Effector memory CD4-positive, alpha-beta T cell (primary cell): Measurements from ENCODE around the gene ALKBH5.

ENCODE experiments used
- DNase-seq, 3 donors: peaks; one replicate each; pipeline ENCODE4 v3.0.0-alpha.2; 2020
- H3K27ac ChIP-seq: 2 replicates; pipeline ENCODE4 v1.7.0; 2013; ENCODE audit warnings: mild to moderate bottlenecking, low read length, moderate library complexity; ENCODE audit not compliant: insufficient read depth, poor library complexity, severe bottlenecking
- H3K27me3 ChIP-seq: replicated peaks from 2 replicates; pipeline ENCODE4 v1.7.0; 2013; ENCODE audit warnings: mild to moderate bottlenecking, low read length; ENCODE audit not compliant: insufficient read depth, control insufficient read depth, poor library complexity, severe bottlenecking
- H3K36me3 ChIP-seq: 2 replicates; pipeline ENCODE4 v1.7.0; 2013; ENCODE audit warnings: mild to moderate bottlenecking, low read length, moderate library complexity; ENCODE audit not compliant: control insufficient read depth, insufficient read depth
- H3K4me1 ChIP-seq: 2 replicates; pipeline ENCODE4 v1.7.0; 2013; ENCODE audit warnings: low read length, mild to moderate bottlenecking; ENCODE audit not compliant: control insufficient read depth, insufficient read depth, poor library complexity, severe bottlenecking
- H3K4me3 ChIP-seq: 2 replicates; pipeline ENCODE4 v1.7.0; 2013; ENCODE audit warnings: low read length, low read depth, mild to moderate bottlenecking; ENCODE audit not compliant: insufficient read depth, poor library complexity, severe bottlenecking
- H3K9me3 ChIP-seq: 2 replicates; pipeline ENCODE4 v1.7.0; 2013; ENCODE audit warnings: mild to moderate bottlenecking, low read length, moderate library complexity; ENCODE audit not compliant: control insufficient read depth

ALKBH5 gene

DNA sequence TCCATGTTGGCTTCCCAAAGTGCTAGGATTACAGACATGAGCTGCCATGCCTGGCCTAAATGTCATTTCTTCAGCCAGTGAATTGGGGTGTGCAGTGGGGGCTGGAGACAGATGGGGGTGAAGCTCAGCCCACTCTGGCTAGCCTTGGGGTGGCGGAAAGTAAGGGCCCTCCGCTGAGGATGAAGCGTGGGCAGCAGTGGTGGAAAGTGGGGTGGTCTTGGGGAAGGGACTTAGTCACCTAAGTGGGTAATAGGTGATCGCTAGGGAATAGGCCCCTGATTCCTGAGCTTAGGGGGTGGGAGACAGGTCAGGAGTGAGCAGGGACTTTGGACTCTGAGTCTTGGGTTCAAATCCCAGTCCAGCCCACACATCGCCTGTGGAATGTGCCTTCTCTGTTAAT is 44.0 kb downstream of the ALKBH5 start:
- no peak for DNase-seq
- peaks cover 3% of the 10 kb centered on the region for H3K36me3 ChIP-seq
- no peaks in the 10 kb centered on the region for H3K27me3 ChIP-seq
- no peaks in the 10 kb centered on the region for H3K9me3 ChIP-seq
- H3K27ac ChIP-seq = no peak overlapping the region
- peaks cover 18% of the 10 kb centered on the region for H3K4me1 ChIP-seq
- no peak overlapping the region for H3K4me3 ChIP-seq

DNA sequence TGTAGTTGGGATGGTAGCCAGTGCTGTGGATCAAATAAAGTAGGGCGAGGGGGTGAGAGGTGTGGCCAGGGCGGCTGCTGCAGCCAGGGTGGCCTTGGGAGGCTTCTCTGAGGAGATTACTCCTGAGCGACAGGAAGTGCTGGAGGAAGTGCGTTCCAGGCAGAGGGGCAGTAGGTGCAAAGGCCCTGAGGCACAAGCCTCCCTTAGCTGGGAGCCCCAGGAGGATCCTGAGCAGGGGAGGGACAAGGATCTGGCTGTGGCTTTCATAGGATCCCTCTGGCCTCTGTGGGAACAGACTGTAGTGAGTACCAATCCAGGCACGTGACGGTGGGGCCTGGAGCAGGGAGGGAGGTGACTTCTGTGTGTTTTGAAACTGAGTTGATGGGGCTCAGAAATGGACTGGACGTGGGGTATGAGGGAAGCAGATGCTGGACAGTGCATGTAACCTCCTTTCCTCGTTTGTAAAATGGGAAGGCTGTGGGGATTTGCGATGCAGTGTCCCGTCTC is 44.6 kb downstream of the ALKBH5 start:
- no peak for DNase-seq
- Histone ChIP-seq H3K4me1 (peaks cover 18% of the 10 kb centered on the region), H3K9me3 (no peaks in the 10 kb centered on the region), H3K27ac (no peak overlapping the region), H3K4me3 (no peak overlapping the region), H3K36me3 (peaks cover 9% of the 10 kb centered on the region), H3K27me3 (no peaks in the 10 kb centered on the region)

DNA sequence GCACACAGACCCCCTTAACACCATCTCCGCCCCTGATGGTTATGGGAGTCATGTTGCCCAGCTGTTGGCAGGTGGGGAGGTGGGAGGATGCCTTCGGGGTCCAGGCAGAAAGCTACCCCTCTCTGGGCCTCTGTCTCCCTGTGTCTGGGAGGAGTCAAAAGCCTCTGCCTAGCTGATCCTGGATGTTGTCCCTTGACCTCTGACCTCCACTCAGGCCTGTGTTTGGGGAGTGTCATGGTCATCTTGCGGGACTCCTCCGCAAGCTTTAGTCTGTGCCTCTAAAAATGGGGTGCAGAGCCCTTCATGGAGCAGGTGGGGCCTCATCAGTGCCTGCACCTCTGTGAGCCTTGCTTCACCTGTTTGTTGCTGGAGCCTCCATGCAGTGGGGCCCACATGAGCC is 45.6 kb downstream of the ALKBH5 start:
- Histone ChIP-seq H3K9me3 (no peaks in the 10 kb centered on the region), H3K27me3 (no peaks in the 10 kb centered on the region), H3K4me3 (no peak overlapping the region), H3K27ac (no peak overlapping the region), H3K4me1 (peaks cover 18% of the 10 kb centered on the region), H3K36me3 (peaks cover 19% of the 10 kb centered on the region)
- no peak for DNase-seq

DNA sequence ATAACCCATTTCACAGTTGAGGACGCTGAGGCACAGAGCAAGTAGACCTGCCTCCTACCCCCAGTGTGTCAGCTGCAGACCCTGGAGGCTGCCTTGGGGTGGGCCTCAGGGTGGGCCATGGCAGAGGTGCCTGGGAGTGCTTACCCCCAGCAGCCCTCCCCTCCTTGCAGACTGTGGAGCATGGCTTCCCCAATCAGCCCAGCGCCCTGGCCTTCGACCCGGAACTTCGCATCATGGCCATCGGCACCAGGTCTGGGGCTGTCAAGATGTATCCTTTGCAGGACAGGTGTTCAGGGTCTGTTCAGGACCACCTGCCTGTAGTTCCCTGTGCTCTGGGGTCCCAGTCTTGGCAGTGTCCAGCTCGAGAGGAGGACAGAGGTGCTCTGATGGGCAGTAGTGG is 46.1 kb downstream of the ALKBH5 start:
- Histone ChIP-seq H3K4me3 (no peak overlapping the region), H3K27me3 (no peaks in the 10 kb centered on the region), H3K27ac (no peak overlapping the region), H3K36me3 (peaks cover 24% of the 10 kb centered on the region), H3K9me3 (no peaks in the 10 kb centered on the region), H3K4me1 (peaks cover 16% of the 10 kb centered on the region)
- no peak for DNase-seq

DNA sequence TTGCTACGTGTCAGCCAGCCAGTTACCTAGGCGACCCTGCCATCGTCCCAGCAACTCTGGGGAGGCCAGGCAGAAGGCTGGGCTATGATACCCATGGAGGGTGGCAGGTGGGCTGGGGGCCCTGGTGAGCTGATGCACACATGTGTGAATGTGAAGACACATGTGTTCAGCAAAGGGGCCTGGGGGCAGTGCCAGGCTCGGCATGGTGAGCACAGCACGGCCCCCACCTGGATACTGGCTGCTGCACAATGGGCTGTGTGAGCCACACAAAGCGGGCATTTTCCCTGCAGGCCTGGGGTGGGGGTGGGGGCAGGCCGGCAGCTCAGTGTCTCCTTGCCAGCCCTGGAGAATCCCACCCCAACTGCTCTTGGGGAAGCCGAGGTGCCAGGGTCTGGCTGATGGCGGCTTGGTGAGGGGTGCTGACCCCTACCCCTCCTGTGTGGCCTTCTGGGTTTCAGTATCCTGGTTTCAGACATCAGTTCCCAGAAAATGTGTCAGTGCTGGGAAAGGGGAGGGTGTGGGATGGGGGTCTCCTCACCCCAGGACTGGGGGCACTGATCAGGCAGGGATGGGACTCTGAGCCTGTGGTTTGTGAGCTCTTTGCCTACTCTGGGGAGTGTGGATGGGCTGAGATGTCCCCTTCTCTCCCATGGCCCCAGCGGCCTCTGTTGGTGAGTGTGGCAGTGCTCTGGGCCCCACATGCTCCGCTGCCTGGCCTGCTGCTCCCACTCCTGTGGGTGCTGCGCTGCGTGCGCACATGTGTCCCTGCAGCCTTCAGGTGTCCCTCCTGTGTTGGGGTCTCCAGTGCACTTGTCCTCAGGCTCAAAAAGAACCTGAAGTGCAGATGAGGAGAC is 46.9 kb downstream of the ALKBH5 start:
- Histone ChIP-seq H3K36me3 (peaks cover 27% of the 10 kb centered on the region), H3K4me3 (no peak overlapping the region), H3K27ac (no peak overlapping the region), H3K4me1 (peaks cover 12% of the 10 kb centered on the region), H3K9me3 (no peaks in the 10 kb centered on the region), H3K27me3 (no peaks in the 10 kb centered on the region)
- DNase-seq = no peak

DNA sequence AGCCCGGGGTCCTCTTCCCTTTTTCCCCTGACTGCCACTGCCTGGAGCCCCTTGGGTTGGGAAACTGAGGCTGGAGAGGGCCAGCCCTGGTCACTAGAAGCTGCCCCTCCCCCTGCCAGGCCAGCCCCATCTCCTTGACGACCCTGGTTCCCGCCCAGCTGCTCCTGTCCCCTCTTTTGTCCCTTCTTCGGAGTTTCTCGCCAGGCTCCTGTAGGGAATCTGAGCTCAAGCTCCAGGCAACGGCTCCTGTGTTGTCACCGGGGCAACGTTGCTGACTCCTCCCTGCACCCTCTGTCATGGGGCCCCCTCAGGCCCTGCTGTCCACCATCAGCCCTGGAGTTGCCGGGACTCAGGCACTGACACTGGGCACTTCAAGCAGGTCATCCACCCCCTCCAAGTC is 47.5 kb downstream of the ALKBH5 start:
- Histone ChIP-seq H3K9me3 (no peaks in the 10 kb centered on the region), H3K27ac (no peak overlapping the region), H3K4me3 (no peak overlapping the region), H3K36me3 (peaks cover 27% of the 10 kb centered on the region), H3K27me3 (no peaks in the 10 kb centered on the region), H3K4me1 (peaks cover 10% of the 10 kb centered on the region)
- DNase-seq = no peak

DNA sequence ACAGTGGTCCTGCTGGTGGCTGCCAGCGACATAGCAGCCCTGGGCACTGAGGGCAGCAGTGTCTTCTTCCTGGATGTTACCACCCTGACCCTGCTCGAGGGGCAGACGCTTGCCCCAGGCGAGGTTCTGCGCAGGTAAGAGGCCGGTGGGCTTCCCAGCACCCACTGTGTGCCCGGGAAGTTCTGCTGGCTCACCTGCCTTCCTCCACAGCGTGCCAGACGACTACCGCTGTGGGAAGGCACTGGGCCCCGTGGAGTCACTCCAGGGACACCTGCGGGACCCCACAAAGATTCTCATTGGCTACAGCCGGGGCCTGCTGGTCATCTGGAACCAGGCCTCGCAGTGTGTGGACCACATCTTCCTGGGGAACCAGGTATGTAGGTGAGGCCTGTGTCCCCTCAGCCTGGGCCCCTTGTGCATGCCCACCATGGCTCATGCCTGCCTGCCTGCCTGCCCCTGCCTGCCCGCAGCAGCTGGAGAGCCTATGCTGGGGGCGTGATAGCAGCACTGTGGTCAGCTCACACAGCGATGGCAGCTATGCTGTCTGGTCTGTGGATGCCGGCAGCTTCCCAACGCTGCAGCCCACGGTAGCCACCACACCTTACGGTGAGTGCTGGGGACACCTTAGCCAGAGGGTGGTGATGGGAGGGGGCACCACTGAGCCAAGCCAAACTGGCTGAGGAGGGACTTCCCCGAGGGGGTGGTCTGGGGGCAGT is 50.3 kb downstream of the ALKBH5 start:
- no peak overlapping the region for H3K27ac ChIP-seq
- H3K36me3 ChIP-seq = peaks cover 37% of the 10 kb centered on the region
- no peaks in the 10 kb centered on the region for H3K27me3 ChIP-seq
- H3K4me3 ChIP-seq = no peak overlapping the region
- H3K4me1 ChIP-seq = no peaks in the 10 kb centered on the region
- no peak for DNase-seq
- no peaks in the 10 kb centered on the region for H3K9me3 ChIP-seq

DNA sequence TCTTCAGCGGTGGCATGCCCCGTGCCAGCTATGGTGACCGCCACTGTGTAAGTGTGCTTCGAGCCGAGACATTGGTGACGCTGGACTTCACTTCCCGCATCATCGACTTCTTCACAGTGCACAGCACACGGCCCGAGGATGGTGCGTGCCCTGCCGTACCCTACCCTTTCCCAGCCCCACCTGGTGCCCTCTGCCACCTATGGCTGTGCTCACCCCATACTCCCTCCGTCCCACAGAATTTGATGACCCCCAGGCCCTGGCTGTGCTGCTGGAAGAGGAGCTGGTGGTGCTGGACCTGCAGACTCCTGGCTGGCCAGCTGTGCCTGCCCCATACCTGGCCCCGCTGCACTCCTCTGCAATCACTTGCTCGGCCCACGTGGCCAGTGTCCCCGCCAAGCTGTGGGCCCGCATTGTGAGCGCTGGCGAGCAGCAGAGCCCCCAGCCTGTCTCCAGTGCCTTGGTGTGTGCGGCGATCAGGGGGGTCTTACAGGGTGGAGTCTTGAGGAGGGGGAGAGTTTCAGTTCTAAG is 51.3 kb downstream of the ALKBH5 start:
- no peak for DNase-seq
- Histone ChIP-seq H3K4me1 (no peaks in the 10 kb centered on the region), H3K9me3 (no peaks in the 10 kb centered on the region), H3K36me3 (peaks cover 40% of the 10 kb centered on the region), H3K27me3 (no peaks in the 10 kb centered on the region), H3K27ac (no peak overlapping the region), H3K4me3 (no peak overlapping the region)

DNA sequence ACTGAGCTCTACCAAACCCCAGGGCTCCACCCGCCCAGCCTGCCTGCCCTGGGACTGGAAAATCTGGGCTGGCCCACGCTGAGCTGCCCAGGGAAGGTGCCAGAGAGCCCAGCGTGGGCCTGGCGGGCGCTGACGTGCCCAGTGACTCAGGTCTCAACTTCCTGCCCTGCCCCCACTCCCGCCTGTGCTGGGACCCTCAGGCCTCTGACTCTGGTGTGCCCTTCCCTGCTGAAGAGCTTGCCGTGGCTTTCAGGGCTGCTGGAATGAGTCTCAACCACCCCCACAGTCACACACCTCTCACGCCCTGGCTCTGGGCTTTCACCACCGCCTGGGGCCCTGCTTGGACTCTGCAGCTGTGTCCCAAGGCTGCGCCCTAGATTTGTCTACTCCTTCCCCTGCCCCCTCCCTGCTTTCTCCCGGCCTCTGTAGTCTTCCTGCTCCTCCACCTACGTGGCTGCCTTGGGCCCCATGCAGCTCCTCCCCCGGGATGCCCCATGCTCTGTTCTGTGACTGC is 52.2 kb downstream of the ALKBH5 start:
- Histone ChIP-seq H3K27ac (no peak overlapping the region), H3K27me3 (no peaks in the 10 kb centered on the region), H3K36me3 (peaks cover 40% of the 10 kb centered on the region), H3K4me3 (no peak overlapping the region), H3K4me1 (no peaks in the 10 kb centered on the region), H3K9me3 (no peaks in the 10 kb centered on the region)
- no peak for DNase-seq

DNA sequence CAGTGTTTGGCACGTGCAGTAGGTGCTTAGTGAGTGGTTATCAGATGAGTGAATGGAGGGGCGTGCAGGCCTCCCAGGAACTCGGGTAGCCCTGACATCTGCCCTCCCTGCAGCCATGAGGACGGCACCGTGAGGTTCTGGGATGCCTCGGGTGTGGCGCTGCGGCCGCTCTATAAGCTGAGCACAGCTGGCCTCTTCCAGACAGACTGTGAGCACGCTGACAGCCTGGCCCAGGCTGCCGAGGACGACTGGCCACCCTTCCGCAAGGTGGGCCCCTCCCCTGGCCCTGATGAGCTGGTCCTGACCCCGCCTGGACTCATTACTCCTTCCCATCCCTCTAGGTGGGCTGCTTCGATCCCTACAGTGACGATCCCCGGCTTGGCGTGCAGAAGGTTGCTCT is 52.9 kb downstream of the ALKBH5 start:
- Histone ChIP-seq H3K27me3 (no peaks in the 10 kb centered on the region), H3K27ac (no peak overlapping the region), H3K4me3 (no peak overlapping the region), H3K36me3 (peaks cover 40% of the 10 kb centered on the region), H3K9me3 (no peaks in the 10 kb centered on the region), H3K4me1 (no peaks in the 10 kb centered on the region)
- no peak for DNase-seq
